Testis (tissue), 3 donors: ENCODE results near the gene ALDH1L1. TPM values are rescaled to one million over a fixed set of nuclear protein-coding genes. Genes with fewer than 3 reads are reported as not detected.

ENCODE experiments used
- DNase-seq: peaks from one replicate; pipeline ENCODE4 v3.0.0-alpha.2; 2019
- H3K27ac ChIP-seq, 2 donors: fragments of 200-600 bp; sonication (generic); one replicate each; pipeline ENCODE4 v1.5.1; 2019
- H3K27me3 ChIP-seq: fragments of 200-600 bp; sonication (generic); one replicate; pipeline ENCODE4 v1.5.1; 2019
- H3K36me3 ChIP-seq: fragments of 200-600 bp; sonication (generic); one replicate; pipeline ENCODE4 v1.5.1; 2017; ENCODE audit warnings: low read depth; ENCODE audit errors: missing control alignments
- H3K4me1 ChIP-seq: fragments of 200-600 bp; sonication (generic); one replicate; pipeline ENCODE4 v1.5.1; 2019
- H3K4me3 ChIP-seq, 2 donors: fragments of 200-600 bp; sonication (generic); one replicate each; pipeline ENCODE4 v1.5.1; 2017 to 2019
- H3K9me3 ChIP-seq: fragments of 200-600 bp; sonication (generic); one replicate; pipeline ENCODE4 v1.5.1; 2017
- POLR2A ChIP-seq: fragments of 450-650 bp; IDR thresholded peaks from one replicate; pipeline ENCODE4 v1.6.1; 2017; ENCODE audit warnings: antibody characterized with exemption, mild to moderate bottlenecking, moderate library complexity
- WGBS, 2 donors: methylation state at CpG; one replicate each; pipeline ENCODE4 v1.1.5; 2018; 5-methylcytosine and 5-hydroxymethylcytosine counted together
- intact Hi-C: fragments of 100-400 bp; cut with DNase I; formaldehyde crosslinking; loops from one replicate; pipeline ENCODE4 v1.15.1; 2023; ENCODE audit warnings: low total_unique reads
- polyA plus RNA-seq: library from polyadenylated mRNA; stranded (reverse); fragments of 350-450 nt; fragmentation: Illumina TruSeq; extraction: RNeasy Lipid Tissue Mini Kit (QIAGEN cat#74804); gene quantifications from one replicate; pipeline ENCODE4 v1.2.3, GENCODE V29; 2014; ENCODE audit warnings: low read depth, low replicate concordance; ENCODE audit not compliant: insufficient read depth
- total RNA-seq, 2 donors: library from RNA; depleted of rRNA; stranded (reverse); fragments of >200 nt; gene quantifications; one replicate each; pipeline ENCODE4 v1.2.3, GENCODE V29; 2016
- TF ChIP-seq, protein P1 (sequence below), 3 experiments: fragments of 450-650 bp in 2 of 3; fragments of 200-600 bp in 1 of 3; sonication (generic) in 1 of 3; IDR thresholded peaks; one replicate each; pipeline ENCODE4 v1.5.1; 2016 to 2019; ENCODE audit warnings: antibody characterized with exemption in 3 of 3, mild to moderate bottlenecking in 2 of 3, moderate library complexity in 1 of 3

Gene ALDH1L1
- total and polyA plus RNA-seq, 3 donors from 2014 or later: 19.6 to 73.8 (median 67.5) TPM

DNA sequence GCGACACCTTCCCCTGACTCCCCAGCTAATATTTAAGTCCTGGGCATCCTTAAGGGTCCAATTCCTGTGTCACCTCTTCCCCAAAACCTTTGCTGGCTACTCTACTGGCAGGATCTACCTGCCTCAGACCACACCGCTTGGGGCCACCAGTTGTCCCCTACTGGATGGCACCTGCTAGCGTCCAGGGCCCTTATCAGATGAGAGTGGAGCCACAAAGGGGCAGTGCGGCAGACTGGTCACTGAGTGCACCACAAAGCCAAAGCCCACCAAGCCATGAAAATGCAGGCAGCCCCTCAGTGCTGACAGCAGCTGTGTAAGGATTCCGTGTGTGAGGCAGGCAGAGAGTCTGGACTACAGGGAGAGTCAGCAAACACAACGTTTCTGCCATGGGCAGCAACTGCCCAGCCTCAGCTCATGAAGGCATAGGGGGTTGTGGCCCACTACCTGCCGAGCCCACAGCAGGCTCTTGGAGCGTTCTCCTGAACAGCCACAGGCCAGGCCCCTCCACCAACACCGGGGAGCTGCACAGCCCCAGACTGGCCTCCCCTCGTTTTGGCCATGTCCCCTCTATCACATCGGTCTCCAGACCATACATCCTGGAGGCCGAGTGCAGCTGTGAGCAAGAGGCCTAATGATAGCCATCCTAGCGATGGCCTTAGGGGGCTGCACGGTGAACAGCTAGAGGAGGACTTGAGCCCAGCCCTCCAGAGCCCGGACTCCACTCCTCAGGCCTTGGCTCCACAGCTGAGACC lies 32.3 kb downstream of the ALDH1L1 start:
- no peaks in the 10 kb centered on the region for H3K36me3 ChIP-seq
- TF ChIP-seq, protein P1, sequence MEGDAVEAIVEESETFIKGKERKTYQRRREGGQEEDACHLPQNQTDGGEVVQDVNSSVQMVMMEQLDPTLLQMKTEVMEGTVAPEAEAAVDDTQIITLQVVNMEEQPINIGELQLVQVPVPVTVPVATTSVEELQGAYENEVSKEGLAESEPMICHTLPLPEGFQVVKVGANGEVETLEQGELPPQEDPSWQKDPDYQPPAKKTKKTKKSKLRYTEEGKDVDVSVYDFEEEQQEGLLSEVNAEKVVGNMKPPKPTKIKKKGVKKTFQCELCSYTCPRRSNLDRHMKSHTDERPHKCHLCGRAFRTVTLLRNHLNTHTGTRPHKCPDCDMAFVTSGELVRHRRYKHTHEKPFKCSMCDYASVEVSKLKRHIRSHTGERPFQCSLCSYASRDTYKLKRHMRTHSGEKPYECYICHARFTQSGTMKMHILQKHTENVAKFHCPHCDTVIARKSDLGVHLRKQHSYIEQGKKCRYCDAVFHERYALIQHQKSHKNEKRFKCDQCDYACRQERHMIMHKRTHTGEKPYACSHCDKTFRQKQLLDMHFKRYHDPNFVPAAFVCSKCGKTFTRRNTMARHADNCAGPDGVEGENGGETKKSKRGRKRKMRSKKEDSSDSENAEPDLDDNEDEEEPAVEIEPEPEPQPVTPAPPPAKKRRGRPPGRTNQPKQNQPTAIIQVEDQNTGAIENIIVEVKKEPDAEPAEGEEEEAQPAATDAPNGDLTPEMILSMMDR (IDR thresholded peaks at IDR 0.05): no peak
- no peak for TF ChIP-seq POLR2A
- no peak for DNase-seq
- H3K4me3 ChIP-seq: no peak overlapping the region
- H3K27me3 ChIP-seq: no peaks in the 10 kb centered on the region
- no peaks in the 10 kb centered on the region for H3K4me1 ChIP-seq
- no peak overlapping the region for H3K27ac ChIP-seq
- intact Hi-C loops: no loop called here
- WGBS, 2 donors: 90 to 91% methylated on average over 12 to 15 of the region's 15 CpGs
- H3K9me3 ChIP-seq: no peaks in the 10 kb centered on the region

DNA sequence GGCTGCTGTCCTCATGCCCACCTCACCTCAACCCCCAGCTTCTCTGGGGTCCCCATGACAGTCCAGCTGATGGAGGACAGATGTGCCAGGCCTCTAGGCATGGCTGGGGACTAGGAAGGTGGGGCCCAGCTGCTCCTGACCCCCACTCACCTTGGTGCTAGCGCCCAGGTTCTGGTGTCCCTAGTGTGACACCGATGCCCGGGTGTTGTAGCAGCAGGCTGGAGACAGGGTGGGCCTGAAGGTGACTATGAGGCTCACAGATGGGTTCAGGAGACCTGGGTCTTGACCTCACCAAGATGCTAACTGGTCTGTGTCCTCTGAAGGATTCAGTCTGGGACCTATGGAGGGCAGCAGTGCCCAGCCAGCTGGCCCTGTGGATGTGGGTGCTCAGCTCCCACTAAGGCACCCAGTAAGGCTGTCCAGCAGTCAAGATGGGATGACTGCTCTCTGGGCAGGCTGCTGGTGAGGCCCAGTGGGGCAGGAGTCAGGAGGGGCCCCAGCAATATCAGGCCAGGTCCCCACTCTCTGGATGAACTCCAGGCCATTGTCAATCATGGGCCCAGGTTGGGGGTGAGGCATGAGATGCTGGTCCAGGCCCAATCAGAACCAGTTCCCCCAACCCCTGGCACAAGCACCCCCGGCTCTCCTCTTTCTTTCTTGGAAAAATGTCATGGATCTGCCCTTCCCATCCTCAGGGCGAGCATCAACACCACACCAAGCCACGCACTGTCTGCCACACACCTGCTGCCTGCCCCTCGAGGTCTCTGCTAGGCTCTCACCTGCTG lies 33.0 kb downstream of the ALDH1L1 start:
- Histone ChIP-seq H3K27ac (no peak overlapping the region), H3K27me3 (no peaks in the 10 kb centered on the region), H3K4me1 (no peaks in the 10 kb centered on the region), H3K9me3 (no peaks in the 10 kb centered on the region), H3K4me3 (no peak overlapping the region), H3K36me3 (no peaks in the 10 kb centered on the region)
- intact Hi-C loops: no loop called here
- 94 to 100% methylated on average over 5 to 7 of the region's 7 CpGs for WGBS, 2 donors
- DNase-seq: peak; percentile 9
- TF ChIP-seq, protein P1 (IDR thresholded peaks at IDR 0.05): no peak
- no peak for TF ChIP-seq POLR2A

DNA sequence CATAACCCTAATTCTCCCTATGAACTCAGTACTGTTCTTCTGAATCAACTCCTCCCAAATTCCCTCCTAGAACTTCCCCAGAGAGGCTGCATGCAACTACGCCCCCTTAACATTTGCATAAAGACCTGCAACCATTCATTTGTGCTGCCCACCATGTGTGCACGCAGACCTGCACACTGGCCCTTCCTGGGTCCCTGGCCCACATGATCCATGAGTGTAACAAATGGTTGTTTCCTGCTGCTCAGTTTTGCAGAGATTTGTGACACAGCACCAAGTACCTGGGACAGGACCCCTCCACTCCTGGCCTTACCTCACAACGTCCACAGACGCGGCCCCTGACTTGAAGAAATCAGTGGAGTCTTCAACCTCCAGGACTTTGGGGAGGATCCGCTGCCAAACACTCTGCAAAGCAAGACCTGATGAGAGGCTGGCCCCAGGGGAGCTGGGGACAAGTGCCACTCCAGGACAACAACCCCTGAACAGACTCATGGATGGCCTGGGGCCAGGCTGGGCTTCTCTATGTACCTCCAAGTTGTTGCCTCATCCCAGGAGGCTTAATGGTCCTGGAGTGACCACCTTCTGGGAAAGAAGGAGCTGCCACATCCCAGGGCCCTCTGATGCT lies 33.8 kb downstream of the ALDH1L1 start:
- peak; percentile 13 for DNase-seq
- TF ChIP-seq, protein P1 (IDR thresholded peaks at IDR 0.05): no peak
- TF ChIP-seq POLR2A: no peak
- no peaks in the 10 kb centered on the region for H3K27me3 ChIP-seq
- WGBS, 2 donors: 88 to 93% methylated on average over 2 to 6 of the region's 6 CpGs
- H3K36me3 ChIP-seq: no peaks in the 10 kb centered on the region
- H3K9me3 ChIP-seq: no peaks in the 10 kb centered on the region
- no peaks in the 10 kb centered on the region for H3K4me1 ChIP-seq
- intact Hi-C loops: no loop called here
- no peak overlapping the region for H3K4me3 ChIP-seq
- H3K27ac ChIP-seq: no peak overlapping the region

DNA sequence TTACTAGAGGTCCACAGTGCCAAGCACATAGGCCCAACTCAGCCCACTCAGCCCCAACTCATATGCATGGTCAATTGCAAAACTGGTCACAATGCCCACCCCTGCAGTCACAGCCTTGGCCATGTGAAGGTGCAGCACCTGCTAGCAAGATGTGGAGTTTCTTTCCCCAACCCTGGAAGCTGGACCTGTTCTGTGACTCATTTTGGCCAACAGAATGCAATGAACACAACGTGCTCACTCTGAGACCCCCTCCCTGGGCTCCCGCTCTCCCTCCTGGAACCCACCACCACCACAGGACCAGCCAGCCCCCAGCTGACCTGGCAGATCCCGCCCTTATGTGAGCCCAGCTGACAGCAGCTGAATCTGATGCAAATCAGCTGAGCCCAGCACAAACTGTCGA lies 34.4 kb downstream of the ALDH1L1 start:
- WGBS, 2 donors: 89 to 91% methylated on average over 4 of the region's 4 CpGs
- no peak for TF ChIP-seq POLR2A
- TF ChIP-seq, protein P1 (IDR thresholded peaks at IDR 0.05): no peak
- Histone ChIP-seq H3K27ac (no peak overlapping the region), H3K9me3 (no peaks in the 10 kb centered on the region), H3K27me3 (no peaks in the 10 kb centered on the region), H3K4me3 (no peak overlapping the region), H3K36me3 (no peaks in the 10 kb centered on the region), H3K4me1 (no peaks in the 10 kb centered on the region)
- intact Hi-C loops: no loop called here
- no peak for DNase-seq
